Gastroesophageal sphincter (tissue), 3 donors: ENCODE data around the gene GAREM1.

Experiments used
- CTCF ChIP-seq, 4 experiments: fragments of 200-600 bp in 2 of 4; fragments of 450-650 bp in 2 of 4; sonication (generic) in 1 of 4; IDR thresholded peaks; one replicate each; pipeline ENCODE4 v1.5.1; 2017 to 2019; ENCODE audit warnings: antibody characterized with exemption in 4 of 4, mild to moderate bottlenecking in 2 of 4, moderate library complexity in 2 of 4
- EP300 ChIP-seq: sonication (generic); formaldehyde crosslinking; IDR thresholded peaks from one replicate; pipeline ENCODE4 v1.6.1; 2017; ENCODE audit warnings: antibody characterized with exemption, mild to moderate bottlenecking
- POLR2AphosphoS5 ChIP-seq: sonication (generic); formaldehyde crosslinking; IDR thresholded peaks from one replicate; pipeline ENCODE4 v1.6.1; 2017; ENCODE audit warnings: antibody characterized with exemption

- TF ChIP-seq EP300 (no peak), POLR2AphosphoS5 (peak; percentile 34), CTCF (IDR thresholded peaks at IDR 0.05) (no peak)
These were observed 144.0 kb downstream of the GAREM1 start for GRCh38 chr18:32326450-32327308.
